Hindlimb muscle (tissue), 1 donor: Measurements from ENCODE around the gene ENTREP3. TPM values are rescaled to one million over a fixed set of nuclear protein-coding genes. Genes with fewer than 3 reads are reported as not detected.
"Not testable (repeated sequence)": the region's sequence is repeated elsewhere in the genome, so short reads cannot be mapped to it uniquely, and the experiment has no call there.

Source experiments
- DNase-seq: peaks from one replicate; pipeline ENCODE4 v3.0.0-alpha.2; 2013
- polyA plus RNA-seq: library from polyadenylated mRNA; unstranded; fragments of 120-200 nt; gene quantifications from one replicate; pipeline ENCODE4 v1.2.1, GENCODE V29; 2013; ENCODE audit not compliant: insufficient read length

ENTREP3 gene
- polyA plus RNA-seq, 1 donor = 17.6 TPM

DNA sequence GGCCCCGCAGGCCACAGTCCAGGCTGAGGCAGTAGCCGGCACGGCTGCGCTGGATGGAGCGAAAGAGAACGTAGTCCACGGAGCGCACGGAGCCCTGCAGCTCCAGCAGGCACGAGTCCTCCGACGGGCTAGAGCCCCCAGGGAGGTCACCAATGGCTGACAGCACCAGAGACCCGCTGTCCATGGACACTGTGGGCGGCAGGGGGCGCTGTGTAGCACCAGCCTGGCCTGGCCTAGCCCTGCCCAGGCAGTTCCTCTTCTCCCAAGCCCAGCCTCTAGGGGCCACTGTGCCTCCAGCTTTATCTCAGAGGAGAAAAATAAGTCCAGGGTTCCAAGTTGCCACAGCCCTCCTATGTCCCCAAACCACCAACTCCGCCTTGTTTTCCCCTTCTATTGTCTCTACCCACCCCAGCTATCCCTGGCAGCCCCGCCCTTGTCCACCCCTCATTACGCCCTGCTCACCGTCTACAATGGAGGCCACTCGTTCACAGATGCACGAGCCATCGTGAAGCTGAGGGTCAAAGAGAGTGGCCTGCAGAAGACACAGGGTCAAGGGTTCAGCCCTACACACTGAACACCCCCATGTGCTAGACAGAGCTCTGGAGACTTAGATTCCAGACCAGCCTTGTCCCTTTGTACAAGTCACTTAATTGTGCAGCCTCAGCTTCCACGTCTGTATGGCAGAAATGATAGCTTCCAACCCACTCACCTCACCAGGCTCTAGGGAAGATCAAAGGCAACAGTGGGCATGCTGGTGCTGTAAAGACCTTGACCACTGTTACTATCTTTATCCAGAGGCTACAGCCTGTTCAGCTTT lies 4.4 kb downstream of the ENTREP3 start:
- peak; percentile 89 for DNase-seq

DNA sequence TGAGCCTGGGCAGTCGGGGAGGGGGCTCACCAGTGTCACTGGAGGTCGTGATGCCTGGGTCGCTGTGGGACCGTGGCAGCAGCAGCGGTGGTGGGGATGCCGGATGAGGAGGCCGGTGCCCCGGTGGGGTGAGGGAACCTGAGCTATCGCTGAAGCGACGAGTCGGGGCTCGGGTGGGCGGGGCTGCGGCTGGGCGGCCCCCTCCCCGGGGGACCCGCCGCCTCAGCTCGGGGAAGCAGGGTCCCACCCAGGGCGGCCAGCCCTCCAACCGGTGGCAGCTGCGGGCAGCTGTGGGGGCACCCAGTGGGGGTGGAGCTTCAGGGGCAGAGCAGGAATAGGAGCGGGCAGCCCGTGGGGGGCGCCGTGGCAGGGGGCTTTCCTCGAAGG lies 5.0 kb downstream of the ENTREP3 start:
- no peak for DNase-seq

DNA sequence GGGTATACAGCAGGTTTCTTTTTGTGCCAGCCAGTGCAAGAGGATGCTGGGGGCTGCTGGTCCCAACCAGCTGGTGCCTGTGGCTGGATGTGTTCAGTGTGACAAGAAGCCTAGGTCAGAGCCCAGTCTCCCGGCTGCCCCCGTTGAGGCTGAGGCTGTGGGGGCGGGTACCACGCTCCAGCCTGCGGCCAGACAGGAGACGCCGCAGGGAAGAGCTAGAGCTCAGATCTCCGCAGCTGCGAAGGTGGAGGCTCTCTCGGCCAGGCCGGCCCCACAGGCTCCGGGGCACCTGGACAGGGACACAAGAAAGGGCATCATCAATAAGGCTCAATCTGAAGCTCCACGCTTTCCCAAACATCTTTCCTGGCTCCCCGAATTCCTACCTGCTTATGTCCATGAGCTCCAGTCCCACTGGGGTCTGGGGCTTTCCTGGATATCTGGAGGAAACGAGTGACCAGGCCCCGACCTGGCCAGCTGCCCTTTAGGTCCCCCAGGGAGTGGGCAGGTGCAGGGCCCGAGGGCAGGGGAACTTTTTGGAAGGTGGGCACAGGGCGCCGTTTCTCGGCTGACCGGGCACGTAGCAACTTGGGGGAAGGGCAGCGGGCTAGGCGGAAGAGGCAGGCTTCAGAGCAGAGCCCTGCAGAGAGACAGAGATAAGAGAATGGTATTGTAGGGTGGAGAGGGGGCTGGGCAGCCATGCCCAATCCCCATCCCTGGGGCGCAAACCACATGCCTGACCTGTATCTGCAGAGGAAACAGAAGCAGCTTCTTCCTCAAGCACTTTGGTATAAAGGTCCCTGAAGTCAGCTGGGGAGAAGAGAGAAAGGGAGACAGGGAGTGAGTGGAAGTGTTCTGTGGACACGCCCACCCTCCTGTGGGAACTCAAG lies 7.4 kb downstream of the ENTREP3 start:
- no peak for DNase-seq

DNA sequence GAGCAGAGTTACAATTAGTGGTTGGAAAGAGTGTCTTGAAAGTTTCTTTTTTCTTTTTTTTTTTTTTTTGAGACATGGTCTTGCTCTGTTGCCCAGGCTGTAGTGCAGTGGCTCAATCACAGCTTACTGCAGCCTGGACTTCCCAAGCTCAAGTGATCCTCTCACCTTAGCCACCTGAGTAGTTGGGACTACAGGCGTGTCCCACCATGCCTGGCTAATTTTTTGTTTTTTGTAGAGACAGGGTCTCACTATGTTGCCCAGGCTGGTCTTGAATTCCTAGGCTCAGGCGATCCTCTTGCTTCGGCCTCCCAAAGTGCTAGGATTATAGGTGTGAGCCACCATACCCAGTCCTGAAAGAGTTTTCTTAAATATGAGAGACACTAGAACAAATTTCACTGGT lies 8.5 kb downstream of the ENTREP3 start:
- DNase-seq = not testable (repeated sequence)

DNA sequence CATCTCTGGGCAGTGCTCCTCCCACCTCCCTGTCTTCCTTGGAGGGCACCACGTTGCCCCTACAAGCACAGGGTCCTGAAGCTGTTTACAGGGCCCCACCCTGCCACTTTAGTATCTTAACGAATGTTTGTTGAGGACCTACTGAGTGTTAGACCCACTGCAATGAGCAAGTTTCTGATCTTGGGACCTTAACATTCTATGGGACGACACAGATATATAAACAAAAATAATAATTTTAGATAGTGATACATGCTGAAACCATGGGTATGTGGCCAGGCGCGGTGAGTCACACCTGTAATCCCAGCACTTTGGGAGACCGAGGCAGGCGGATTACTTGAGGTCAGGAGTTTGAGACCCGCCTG lies 10.1 kb downstream of the ENTREP3 start:
- no peak for DNase-seq

DNA sequence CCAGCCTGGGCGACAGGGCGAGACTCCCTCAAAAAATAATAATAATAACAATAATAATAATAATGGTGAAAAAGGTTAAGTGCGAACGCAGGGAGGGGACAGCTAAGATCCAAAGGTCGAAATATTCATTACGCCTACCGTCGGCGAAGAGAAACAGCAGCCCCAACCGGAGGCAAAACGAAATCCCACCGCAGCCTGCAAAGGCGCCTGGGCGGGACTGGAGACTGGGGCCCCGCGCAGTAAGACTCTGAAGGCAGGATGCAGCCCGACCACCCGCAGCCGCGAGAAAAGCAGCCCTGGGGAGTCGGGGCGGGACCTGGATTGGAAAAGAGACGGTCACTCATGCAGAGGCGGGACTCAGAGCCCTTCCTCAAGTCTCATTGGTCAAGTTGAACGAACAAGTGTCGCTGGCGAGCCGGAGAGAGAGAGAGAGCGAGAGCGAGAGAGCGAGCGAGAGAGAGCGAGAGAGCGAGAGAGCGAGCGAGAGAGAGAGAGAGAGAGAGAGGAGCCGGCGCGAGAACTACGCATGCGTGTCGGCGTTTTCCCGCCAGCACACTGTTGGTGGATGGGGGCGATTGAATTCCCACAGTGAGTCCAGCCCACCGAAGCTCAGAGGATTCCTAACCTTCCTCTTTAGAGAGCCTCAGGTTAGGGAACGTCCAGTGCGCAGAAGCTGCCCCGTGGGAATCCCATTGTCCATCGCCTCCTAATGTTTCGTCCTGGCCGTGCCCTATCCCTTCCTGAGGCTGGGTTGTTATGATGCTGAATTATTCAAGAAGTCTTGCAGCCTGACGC lies 10.7 kb downstream of the ENTREP3 start:
- peak; percentile 98 for DNase-seq

DNA sequence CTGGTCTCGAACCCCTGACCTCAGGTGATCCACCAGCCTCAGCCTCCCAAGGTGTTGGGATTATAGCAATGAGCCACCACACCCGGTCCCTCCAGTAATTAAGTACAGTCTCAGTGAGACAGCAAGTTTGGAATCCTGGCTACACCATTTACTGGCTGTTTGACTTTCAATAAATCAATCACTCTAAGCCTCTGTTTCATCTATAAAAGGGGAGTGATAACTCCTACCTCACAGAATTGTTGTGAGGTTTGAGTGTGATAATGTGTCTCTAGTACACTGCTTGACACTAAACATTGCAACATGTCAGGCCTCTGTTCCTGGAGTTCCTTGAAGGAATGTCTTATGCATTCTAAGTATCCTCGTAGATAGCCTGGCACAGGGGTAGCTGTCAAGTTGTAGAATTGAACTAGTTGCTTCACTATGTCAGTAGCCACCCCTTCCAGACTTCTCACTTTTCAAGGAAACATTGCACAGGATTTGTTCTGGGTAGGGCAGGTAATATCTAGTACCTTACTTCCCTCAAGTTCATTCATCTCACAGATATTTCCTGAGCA lies 12.4 kb downstream of the ENTREP3 start:
- no peak for DNase-seq

DNA sequence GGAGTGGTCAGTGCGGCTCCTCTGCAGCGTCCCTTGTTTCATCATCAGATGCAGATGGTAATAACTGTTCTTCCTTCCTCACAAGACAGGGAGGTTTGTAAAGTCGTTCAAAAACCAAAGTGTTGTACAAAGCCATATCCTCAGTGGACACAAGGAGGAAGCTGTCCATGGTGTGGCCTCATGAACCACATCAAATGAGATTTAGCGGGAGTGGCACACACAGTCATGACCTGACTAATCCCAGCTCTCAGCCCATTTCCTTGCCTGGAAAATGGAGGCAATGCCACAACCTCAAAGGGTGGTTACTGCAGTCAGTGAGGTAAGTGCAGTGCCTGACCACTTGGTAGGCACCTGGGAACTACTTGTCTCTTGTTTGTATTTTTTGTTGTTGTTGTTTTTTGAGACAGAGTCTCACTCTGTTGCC lies 13.4 kb downstream of the ENTREP3 start:
- DNase-seq = no peak

DNA sequence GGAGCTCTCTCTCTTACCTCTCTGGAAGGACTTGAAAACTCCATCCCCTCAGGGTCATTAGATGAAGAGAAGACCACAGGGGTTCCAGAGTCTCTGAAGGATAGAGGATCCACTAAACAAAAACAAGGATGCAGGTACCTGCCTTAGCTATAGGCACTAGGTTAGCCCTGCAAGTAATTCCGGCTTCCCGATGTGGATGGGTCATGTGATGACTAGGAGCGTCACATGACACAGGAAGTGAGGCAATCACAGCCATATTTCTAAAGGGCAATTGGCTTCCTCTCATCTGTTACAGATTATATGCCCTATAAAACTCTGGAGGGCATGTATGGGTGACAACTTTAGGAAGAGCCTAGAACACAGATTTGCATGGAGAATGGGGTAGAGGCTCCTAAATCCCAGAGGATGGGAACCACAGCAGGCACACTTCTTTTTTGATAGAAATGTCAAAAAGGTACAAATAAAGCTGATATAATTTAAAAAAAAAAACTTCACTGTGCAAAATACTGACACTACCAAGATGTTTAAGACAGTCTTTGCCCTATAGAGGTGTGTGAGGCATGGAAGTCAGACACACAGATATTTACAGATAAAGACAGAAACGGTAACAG lies 14.1 kb downstream of the ENTREP3 start:
- DNase-seq = peak; percentile 74

DNA sequence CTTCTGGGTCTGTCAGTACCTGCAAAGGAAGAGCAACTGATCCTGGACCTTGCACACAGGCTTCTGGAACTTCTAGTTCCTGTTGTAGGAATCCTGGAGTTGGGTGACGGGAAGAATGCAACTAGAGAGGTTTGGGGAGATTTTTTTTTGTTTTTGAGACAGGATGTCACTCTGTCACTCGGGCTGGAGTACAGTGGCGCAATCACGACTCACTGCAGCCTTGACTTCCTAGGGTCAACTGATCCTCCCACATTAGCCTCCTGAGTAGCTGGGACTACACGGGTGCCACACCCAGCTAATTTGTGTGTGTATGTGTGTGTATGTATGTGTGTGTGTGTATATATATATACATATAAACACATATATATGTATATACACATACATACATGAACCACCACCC lies 18.8 kb downstream of the ENTREP3 start:
- no peak for DNase-seq

DNA sequence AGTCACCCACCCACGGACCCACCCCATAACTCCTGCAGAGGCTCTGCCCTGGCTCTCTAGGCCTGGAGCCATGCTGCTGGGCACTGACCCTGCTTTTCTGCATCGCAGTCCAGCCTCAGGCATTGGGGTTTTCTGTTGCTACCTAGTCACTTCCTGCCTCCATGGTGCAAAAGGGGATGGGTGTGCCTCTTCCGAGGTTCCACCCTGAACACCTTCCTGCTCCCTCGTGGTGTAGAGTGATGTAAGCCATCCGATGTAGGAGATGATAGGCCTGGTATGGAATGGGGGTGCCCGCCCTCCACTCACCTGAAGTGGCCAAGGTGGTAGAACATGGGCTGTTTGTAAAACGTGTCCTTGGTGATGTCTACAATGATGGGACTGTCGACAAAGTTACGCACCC lies 19.9 kb downstream of the ENTREP3 start:
- DNase-seq = not testable (repeated sequence)

DNA sequence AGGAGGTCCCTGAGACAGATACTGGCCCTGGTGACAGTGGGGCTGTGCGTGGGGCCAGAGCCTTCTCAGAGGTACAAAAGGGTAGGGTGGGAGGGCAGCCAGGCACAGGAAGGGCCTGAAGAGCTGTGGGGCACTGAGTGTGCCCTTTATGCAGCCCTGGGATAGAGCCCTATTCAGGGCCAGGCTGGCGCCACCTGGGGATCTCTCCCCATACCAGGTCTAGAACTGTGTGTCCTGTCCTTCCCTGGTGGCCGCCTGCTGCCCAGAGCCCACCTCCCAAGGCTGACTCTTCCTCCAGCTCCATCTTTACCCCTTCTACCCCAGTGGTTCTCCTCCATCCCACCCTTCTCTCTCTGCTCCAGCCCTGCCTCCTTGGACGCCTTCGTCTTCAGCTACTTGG lies 21.8 kb downstream of the ENTREP3 start:
- not testable (repeated sequence) for DNase-seq

DNA sequence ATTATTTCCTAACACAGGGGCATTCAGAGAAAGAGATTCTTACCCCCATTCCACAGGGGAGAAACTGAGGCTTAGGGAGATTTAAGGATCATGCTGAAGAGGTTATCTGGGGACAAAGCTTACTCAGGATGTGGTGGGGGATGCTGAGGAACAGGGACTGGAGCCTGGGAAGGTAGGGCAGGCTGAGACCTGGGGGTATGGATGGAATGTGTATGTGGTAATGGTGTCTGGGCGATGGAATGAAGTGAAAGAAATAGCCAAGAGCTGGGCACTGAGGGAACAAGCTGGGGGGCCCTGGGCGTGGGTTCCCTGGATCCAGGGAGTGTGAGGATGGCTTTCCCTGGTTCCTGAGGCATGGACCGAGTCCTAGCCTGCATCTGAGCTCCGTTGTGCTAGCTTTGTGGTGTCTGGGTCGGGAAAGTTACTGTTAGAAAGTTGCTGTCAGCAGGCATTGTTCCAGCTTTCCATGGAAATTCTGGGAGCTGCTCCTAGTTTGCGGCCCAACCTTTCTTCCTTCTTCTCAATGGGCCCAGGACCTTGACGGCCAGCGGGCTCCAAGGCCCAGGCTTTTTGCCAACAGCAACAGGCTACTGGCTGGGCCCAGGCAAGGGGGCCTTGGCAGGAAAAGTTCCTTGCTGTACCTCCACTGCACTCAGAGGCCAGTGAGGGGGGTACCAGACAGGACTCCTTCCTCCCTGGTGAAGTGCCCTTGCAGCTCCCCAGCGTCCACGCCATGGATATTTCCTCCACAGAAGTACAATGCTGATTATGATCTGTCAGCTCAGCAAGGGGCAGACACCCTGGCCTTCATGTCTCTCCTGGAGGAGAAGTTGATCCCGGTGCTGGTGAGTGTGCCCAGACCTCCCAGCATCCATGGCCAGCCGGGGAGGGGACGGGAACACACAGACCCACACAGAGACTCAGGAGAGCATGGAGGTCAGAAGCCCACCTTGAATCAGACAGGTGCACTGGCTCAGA lies 23.0 kb downstream of the ENTREP3 start:
- peak; percentile 91 for DNase-seq

DNA sequence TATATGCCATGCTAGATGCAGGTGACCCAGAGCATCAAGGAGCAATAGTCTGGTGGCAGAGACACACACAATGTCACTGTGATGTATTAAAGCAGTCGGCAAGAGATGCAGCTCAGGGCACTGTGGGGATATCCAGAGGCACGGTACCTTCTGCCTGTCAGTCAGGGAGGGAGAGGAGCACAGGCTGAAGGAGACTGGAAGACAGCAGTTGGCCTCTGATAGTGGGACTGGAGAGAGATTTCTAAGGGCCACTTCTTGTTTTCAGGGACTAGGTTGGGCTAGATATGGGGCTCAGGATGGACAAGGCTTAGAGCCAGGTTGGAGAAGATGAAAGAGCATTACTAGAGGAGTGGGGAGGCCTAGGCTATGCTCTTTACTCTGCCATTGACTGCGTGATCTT lies 24.0 kb downstream of the ENTREP3 start:
- DNase-seq = not testable (repeated sequence)

DNA sequence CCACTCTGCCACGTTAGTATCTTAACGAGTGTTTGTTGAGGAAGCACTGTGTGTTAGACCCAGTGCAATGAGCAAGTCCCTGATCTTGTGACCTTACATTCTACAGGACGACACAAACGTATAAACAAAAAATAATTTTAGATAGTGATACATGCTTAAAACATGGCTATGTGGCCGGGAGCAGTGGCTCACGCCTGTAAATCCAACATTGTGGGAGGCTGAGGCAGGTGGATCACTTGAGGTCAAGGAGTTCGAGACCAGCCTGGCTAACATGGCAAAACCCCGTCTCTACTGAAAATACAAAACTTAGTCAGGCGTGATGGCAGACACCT lies 27.2 kb downstream of the ENTREP3 start:
- no peak for DNase-seq

DNA sequence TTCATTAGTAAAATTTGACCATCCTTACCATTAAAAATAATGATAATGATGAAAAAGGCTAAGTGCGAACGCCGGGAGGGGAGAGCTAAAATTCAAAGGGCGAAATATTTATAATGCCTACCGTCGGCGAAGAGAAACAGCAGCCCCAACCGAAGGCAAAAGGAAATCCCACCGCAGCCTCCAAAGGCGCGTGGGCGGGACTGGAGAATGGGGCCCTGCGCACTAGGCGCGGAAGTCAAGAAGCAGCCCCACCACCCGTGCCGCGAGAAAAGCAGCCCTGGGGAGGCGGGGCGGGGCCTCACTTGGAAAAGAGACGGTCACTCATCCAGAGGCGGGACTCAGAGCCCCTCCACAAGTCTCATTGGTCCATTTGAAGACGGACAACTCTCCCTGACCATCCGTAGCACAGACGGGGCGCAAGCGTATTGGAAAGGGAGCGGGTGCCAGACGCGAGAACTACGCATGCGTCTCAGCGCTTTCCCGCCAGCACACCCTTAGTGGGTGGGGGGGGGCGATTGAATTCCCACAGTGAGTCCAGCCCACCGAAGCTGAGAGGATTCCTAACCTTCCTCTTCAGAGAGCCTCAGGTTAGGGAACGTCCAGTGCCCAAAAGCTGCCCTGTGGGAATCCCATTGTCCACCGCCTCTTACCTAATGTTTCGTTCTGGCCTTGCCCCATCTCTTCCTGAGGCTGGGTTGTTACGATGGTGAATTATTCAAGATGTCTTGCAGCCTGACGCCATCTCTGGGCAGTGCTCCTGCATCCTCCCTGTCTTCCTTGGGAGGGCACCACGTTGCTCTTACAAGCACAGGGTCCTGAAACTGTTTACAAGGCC lies 27.8 kb downstream of the ENTREP3 start:
- peak; percentile 99 for DNase-seq

DNA sequence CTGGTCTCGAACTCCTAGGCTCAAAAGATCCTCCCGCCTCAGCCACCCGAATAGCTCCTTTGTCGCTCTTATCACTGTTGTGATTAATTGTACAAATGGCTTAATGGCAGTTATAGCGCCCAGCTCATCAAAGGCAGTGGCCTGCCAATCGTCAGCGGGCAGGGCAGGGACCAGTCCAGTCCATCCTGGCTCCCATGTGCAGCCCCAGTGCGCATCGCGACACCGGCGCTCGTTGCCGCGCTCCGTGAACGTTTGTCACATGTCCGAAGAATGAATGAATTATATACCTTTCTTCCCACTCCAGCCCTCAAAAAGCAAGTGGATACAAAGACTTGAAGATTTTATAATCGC lies 28.4 kb downstream of the ENTREP3 start:
- DNase-seq = peak; percentile 41

DNA sequence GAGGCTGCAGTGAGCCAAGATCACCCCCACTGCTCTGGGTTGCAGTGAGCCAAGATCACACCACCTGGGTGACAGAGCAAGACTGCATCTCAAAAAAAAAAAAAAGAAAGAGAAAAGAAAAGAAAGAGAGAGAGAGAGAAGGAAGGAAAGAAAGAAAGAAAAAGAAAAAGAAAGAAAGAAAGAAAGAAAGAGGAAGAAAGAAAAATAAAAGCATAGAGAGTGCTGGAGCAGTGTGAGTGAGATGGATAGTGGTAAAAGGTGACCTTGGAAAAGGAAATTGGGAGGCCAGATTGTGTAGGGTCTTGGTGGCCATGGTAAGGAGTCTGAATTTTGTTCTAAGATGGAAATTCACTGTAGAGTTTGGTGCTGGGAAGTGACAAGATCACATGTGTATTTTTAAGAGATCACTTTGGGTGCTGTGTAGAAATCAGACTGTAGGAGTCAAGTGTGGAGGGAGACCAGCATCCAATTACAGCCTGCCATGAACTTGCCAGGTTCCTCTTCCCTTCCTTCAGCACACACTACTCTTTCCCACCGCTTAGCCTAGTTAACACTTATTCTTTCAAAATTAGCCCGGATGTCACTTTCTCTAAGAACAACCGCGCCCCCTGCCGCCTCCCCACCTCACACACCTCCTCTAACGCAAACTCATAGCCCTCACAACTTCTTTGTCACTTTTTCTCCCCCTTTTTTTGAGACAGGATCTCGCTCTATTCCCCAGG lies 28.9 kb downstream of the ENTREP3 start:
- DNase-seq = peak; percentile 77

DNA sequence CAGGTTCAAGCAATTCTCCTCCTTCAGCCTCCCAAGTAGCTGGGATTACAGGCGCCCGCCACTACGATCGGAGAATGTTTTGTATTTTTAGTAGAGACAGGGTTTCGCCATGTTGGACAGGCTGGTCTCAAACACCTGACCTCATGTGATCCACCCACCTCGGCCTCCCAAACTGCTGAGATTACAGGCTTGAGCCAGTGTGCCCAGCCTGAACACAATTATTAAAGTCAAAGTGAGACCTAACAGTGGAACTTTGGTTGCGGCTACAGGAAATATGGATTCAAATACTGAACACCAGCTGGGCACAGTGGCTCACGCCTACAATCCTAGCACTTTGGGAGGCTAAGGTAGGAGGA lies 29.9 kb downstream of the ENTREP3 start:
- DNase-seq = not testable (repeated sequence)

DNA sequence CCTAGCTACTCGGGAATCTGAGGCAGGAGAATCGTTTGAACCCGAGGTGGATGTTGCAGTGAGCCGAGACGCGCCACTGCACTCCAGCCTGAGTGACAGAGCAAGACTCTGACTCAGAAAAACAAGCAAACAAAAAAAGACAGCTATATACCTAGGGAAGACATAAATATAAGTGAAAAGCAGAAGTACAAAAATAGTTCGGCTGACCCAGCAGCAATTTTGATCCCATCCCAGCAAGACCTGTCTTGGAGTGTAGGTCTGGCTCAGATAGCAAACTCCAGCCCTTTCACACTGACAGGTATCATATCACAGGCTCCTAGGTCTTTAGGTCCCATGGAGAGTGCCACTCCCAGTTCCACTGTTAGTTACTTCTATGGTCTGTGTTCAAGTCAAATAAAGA lies 32.2 kb downstream of the ENTREP3 start:
- no peak for DNase-seq
